SU-DHL-6 (cell line): ENCODE results near the gene TARDBP.

ENCODE experiments used
- H2AFZ ChIP-seq: fragments of 200-600 bp; sonication (generic); 2 replicates; pipeline ENCODE4 v1.6.1; 2014; ENCODE audit warnings: low read depth, mild to moderate bottlenecking, moderate library complexity, mixed read lengths, antibody characterized with exemption, low read length; ENCODE audit not compliant: severe bottlenecking
- H3F3A ChIP-seq: fragments of 200-600 bp; shearing (Covaris generic); 2 replicates; pipeline ENCODE4 v1.6.0; 2016; ENCODE audit warnings: antibody characterized with exemption, mild to moderate bottlenecking; ENCODE audit not compliant: insufficient read depth
- H3K27ac ChIP-seq: fragments of 200-600 bp; sonication (generic); 2 replicates; pipeline ENCODE4 v1.5.1; 2016; ENCODE audit warnings: low read depth, mild to moderate bottlenecking, low read length, moderate library complexity, mixed read lengths
- H3K27me3 ChIP-seq: fragments of 200-600 bp; sonication (generic), shearing (Covaris generic); 2 replicates; pipeline ENCODE4 v1.6.0; 2014; ENCODE audit warnings: mild to moderate bottlenecking, low read length
- H3K36me3 ChIP-seq: fragments of 200-600 bp; sonication (generic); 2 replicates; pipeline ENCODE4 v1.6.1; 2014; ENCODE audit warnings: mild to moderate bottlenecking, low read length, mixed read lengths
- H3K4me2 ChIP-seq: fragments of 300-600, 200-600 bp; shearing (Covaris generic), sonication (generic); 2 replicates; pipeline ENCODE4 v1.6.0; 2014; ENCODE audit warnings: low read length, low read depth, mild to moderate bottlenecking; ENCODE audit not compliant: poor library complexity, severe bottlenecking
- H3K4me3 ChIP-seq: fragments of 200-600 bp; sonication (generic); 2 replicates; pipeline ENCODE4 v1.5.1; 2014; ENCODE audit warnings: antibody characterized with exemption, low read length, mild to moderate bottlenecking, mixed read lengths; ENCODE audit not compliant: insufficient read depth, poor library complexity, severe bottlenecking
- H3K79me2 ChIP-seq: fragments of 200-600 bp; sonication (generic); 2 replicates; pipeline ENCODE4 v1.6.1; 2014; ENCODE audit warnings: mild to moderate bottlenecking, low read length, moderate library complexity; ENCODE audit not compliant: insufficient read depth
- H3K9ac ChIP-seq: fragments of 200-600 bp; sonication (generic); 2 replicates; pipeline ENCODE4 v1.7.0; 2014; ENCODE audit warnings: mild to moderate bottlenecking, low read length
- H3K9me2 ChIP-seq: fragments of 200-600 bp; sonication (generic); replicated peaks from 2 replicates; pipeline ENCODE4 v1.6.1; 2014; ENCODE audit warnings: low read length; ENCODE audit not compliant: insufficient read depth
- H3K9me3 ChIP-seq: fragments of 200-600 bp; sonication (generic); 2 replicates; pipeline ENCODE4 v1.6.1; 2014; ENCODE audit warnings: low read length, mixed read lengths; ENCODE audit not compliant: insufficient read depth
- H4K20me1 ChIP-seq: fragments of 200-600 bp; sonication (generic); 2 replicates; pipeline ENCODE4 v1.6.1; 2014; ENCODE audit warnings: low read depth, mild to moderate bottlenecking, antibody characterized with exemption, low read length, moderate library complexity, mixed read lengths
- CTCF ChIP-seq: fragments of 200-600 bp; sonication (generic); IDR thresholded peaks from one replicate; pipeline ENCODE4 v1.5.1; 2017; ENCODE audit warnings: antibody characterized with exemption, mild to moderate bottlenecking, low read length, moderate library complexity; ENCODE audit not compliant: insufficient read depth, poor library complexity, severe bottlenecking
- EZH2phosphoT487 ChIP-seq: fragments of 200-600 bp; sonication (generic), shearing (Covaris generic); conservative IDR thresholded peaks from 2 replicates; pipeline ENCODE4 v1.6.1; 2018; ENCODE audit warnings: mild to moderate bottlenecking, antibody characterized with exemption, low read length, moderate library complexity, mixed read lengths

TARDBP gene

DNA sequence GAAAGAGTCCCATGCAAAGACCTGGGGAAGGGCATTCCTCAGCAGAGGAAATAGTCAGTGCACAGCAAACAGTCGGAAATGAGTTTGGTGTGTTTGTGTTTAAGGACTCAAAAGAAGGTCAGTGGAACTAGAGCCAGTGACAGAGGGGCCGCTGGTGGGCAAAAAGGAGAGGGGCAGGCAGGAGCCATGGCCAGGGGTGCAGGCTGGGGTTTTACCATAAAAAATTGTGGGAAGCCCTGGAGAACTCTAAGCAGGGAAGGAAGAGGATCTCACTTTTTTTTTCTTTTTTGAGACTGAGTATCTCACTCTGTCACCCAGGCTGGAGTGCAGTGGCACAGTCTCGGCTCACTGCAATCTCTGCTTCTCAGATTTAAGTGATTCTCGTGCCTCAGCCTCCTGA lies 33.7 kb upstream of the TARDBP start:
- Histone ChIP-seq H3K9ac (no peak overlapping the region), H3K9me3 (no peaks in the 10 kb centered on the region), H3K27me3 (no peaks in the 10 kb centered on the region), H3K36me3 (no peaks in the 10 kb centered on the region), H4K20me1 (no peaks in the 10 kb centered on the region), H3K9me2 (no peaks in the 10 kb centered on the region), H3K4me2 (no peak overlapping the region), H3K27ac (no peak overlapping the region), H2AFZ (no peak overlapping the region), H3K79me2 (no peaks in the 10 kb centered on the region), H3F3A (no peaks in the 10 kb centered on the region), H3K4me3 (no peak overlapping the region)
- no peak for TF ChIP-seq CTCF
- no peak for TF ChIP-seq EZH2phosphoT487

DNA sequence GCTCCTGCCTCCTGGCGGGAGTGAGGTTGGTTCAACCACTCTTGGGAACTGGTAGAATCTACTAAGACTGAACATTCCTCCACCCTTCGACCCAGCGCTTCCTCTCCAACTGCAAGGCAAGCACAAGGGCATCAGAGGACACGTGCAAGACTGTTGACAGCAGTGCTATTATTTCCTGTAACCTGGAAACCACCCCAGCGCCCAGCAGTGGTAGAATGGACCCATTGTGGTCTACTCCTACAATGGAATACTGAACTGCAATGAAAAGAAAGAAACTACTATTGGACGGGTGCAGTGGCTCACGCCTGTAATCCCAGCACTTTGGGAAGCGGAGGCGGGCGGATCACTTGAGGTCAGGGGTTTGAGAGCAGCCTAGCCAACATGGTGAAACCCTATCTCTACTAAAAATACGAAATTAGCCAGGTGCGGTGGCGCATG lies 33.0 kb upstream of the TARDBP start:
- H3K9me2 ChIP-seq: no peaks in the 10 kb centered on the region
- no peaks in the 10 kb centered on the region for H3K36me3 ChIP-seq
- H2AFZ ChIP-seq: no peak overlapping the region
- no peaks in the 10 kb centered on the region for H3F3A ChIP-seq
- no peak overlapping the region for H3K4me2 ChIP-seq
- TF ChIP-seq CTCF (no peak), EZH2phosphoT487 (no peak)
- no peaks in the 10 kb centered on the region for H4K20me1 ChIP-seq
- H3K27me3 ChIP-seq: no peaks in the 10 kb centered on the region
- H3K9me3 ChIP-seq: no peaks in the 10 kb centered on the region
- no peak overlapping the region for H3K27ac ChIP-seq
- no peak overlapping the region for H3K9ac ChIP-seq
- H3K79me2 ChIP-seq: no peaks in the 10 kb centered on the region
- H3K4me3 ChIP-seq: no peak overlapping the region

DNA sequence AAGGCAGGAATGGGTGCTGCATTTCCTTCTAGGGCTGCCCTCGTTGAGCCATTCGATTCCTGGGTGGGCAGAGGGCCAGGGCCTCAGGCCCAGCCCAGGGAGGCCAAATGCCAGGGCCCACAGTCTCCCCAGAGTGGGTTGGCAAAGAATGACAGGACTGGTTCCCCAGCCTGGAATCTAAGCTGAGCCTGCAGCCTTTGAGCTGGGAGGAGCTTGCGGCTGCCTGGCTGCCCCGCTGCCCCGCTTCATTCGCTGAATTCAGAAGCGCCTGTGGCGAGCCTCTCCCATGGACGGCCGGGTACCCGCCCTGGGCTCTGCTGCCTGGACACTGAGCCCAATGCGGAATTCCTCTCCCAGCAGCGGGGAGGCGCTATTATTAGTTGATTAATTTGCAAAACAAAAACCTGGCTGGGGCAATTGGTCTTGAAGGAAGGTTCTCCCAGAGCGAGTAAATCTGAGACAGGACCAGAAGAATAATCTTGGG lies 32.3 kb upstream of the TARDBP start:
- Histone ChIP-seq H3F3A (no peaks in the 10 kb centered on the region), H3K4me3 (no peak overlapping the region), H2AFZ (no peak overlapping the region), H3K4me2 (no peak overlapping the region), H4K20me1 (no peaks in the 10 kb centered on the region), H3K9ac (no peak overlapping the region), H3K9me3 (no peaks in the 10 kb centered on the region), H3K79me2 (no peaks in the 10 kb centered on the region), H3K27ac (no peak overlapping the region), H3K36me3 (no peaks in the 10 kb centered on the region), H3K9me2 (no peaks in the 10 kb centered on the region), H3K27me3 (no peaks in the 10 kb centered on the region)
- TF ChIP-seq EZH2phosphoT487: no peak
- TF ChIP-seq CTCF: no peak
